ENCODE data around the gene REM2. TPM values are rescaled to one million over a fixed set of nuclear protein-coding genes. Genes with fewer than 3 reads are reported as not detected.
"Not testable (repeated sequence)": the region's sequence is repeated elsewhere in the genome, so short reads cannot be mapped to it uniquely, and the experiment has no call there.

Gene REM2
- total RNA-seq, 1 experiment from 2014 or later, result 0.18 TPM

GRCh38 chr14:22910916-22911315 lies 27.9 kb downstream of the REM2 start:
- H3K9me2 ChIP-seq (replicated peaks; ENCODE audit: low read length), result no peaks in the 10 kb centered on the region
- H3K27me3 ChIP-seq (ENCODE audit: low read length), result no peaks in the 10 kb centered on the region
- DNase-seq, result no peak
- no peak for ATAC-seq
- intact Hi-C loops (cut with micrococcal nuclease), result no loop called here
- H3K4me3 ChIP-seq (ENCODE audit: low read length), result no peak overlapping the region
- no peaks in the 10 kb centered on the region for H3K9me3 ChIP-seq (ENCODE audit: low read length)
- no TSS peak for BruUV-seq (replicated peaks)
- H3K9ac ChIP-seq (ENCODE audit: low read length), result no peak overlapping the region
- no peak overlapping the region for H3K4me2 ChIP-seq (ENCODE audit: low read length)
- POLR2A ChIA-PET (ENCODE audit: unreplicated experiment), result no interaction called here
- H2AFZ ChIP-seq (ENCODE audit: low read length), result no peak overlapping the region
- H3K4me1 ChIP-seq (ENCODE audit: insufficient read depth, low read length), result no peaks in the 10 kb centered on the region
- CTCF ChIA-PET, result interaction anchor here (0.6 kb wide), 1 partner anchor 48 kb away, joined by 3 read pairs; no protein-coding TSS in a partner anchor
- no peak overlapping the region for H3K27ac ChIP-seq (ENCODE audit: low read length)
- no peaks in the 10 kb centered on the region for H4K20me1 ChIP-seq (ENCODE audit: low read length)
- TF ChIP-seq EZH2 (IDR thresholded peaks at IDR 0.05; ENCODE audit: low read length, unreplicated experiment), result no peak
- no peak for TF ChIP-seq CTCF (conservative IDR thresholded peaks at IDR 0.05; ENCODE audit: low read depth, low read length)
- TF ChIP-seq EZH2phosphoT487 (IDR thresholded peaks at IDR 0.05; ENCODE audit: borderline replicate concordance, low read length), result no peak
- H3K36me3 ChIP-seq (ENCODE audit: low read depth, low read length), result peaks cover 16% of the 10 kb centered on the region
- H3F3A ChIP-seq (ENCODE audit: low read length, unreplicated experiment), result no peaks in the 10 kb centered on the region
- peaks cover 44% of the 10 kb centered on the region for H3K79me2 ChIP-seq (ENCODE audit: low read length)

GRCh38 chr14:22914836-22915235 lies 31.8 kb downstream of the REM2 start:
- POLR2A ChIA-PET (ENCODE audit: unreplicated experiment); H3K9me2 ChIP-seq (replicated peaks; ENCODE audit: low read length); ATAC-seq; intact Hi-C loops (cut with micrococcal nuclease); H3K9ac ChIP-seq (ENCODE audit: low read length); H3K9me3 ChIP-seq (ENCODE audit: low read length); CTCF ChIA-PET; BruUV-seq (replicated peaks); H3K27ac ChIP-seq (ENCODE audit: low read length); H4K20me1 ChIP-seq (ENCODE audit: low read length); H3F3A ChIP-seq (ENCODE audit: low read length, unreplicated experiment); DNase-seq; H3K4me2 ChIP-seq (ENCODE audit: low read length); H3K27me3 ChIP-seq (ENCODE audit: low read length); H3K36me3 ChIP-seq (ENCODE audit: low read depth, low read length); H2AFZ ChIP-seq (ENCODE audit: low read length); H3K4me3 ChIP-seq (ENCODE audit: low read length): not testable (repeated sequence)
- H3K4me1 ChIP-seq (ENCODE audit: insufficient read depth, low read length), result peaks cover 19% of the 10 kb centered on the region
- peaks cover 73% of the 10 kb centered on the region for H3K79me2 ChIP-seq (ENCODE audit: low read length)

GRCh38 chr14:22915886-22916521 lies 33.0 kb downstream of the REM2 start:
- Histone ChIP-seq H4K20me1 (ENCODE audit: low read length) (no peaks in the 10 kb centered on the region), H3K9me3 (ENCODE audit: low read length) (no peaks in the 10 kb centered on the region), H2AFZ (ENCODE audit: low read length) (no peak overlapping the region), H3K27ac (ENCODE audit: low read length) (no peak overlapping the region), H3F3A (ENCODE audit: low read length, unreplicated experiment) (no peaks in the 10 kb centered on the region), H3K36me3 (ENCODE audit: low read depth, low read length) (peaks cover 20% of the 10 kb centered on the region), H3K9ac (ENCODE audit: low read length) (no peak overlapping the region), H3K4me2 (ENCODE audit: low read length) (no peak overlapping the region), H3K4me1 (ENCODE audit: insufficient read depth, low read length) (peaks cover 20% of the 10 kb centered on the region), H3K9me2 (replicated peaks; ENCODE audit: low read length) (no peaks in the 10 kb centered on the region), H3K79me2 (ENCODE audit: low read length) (peaks cover 70% of the 10 kb centered on the region), H3K27me3 (ENCODE audit: low read length) (no peaks in the 10 kb centered on the region), H3K4me3 (ENCODE audit: low read length) (no peak overlapping the region)
- intact Hi-C loops (cut with micrococcal nuclease), result no loop called here
- ChIA-PET CTCF (no interaction called here), POLR2A (ENCODE audit: unreplicated experiment) (interaction anchor here (0.7 kb wide), 2 partner anchors 81 to 366 kb away, joined by 18 to 21 read pairs; no protein-coding TSS in a partner anchor)
- ATAC-seq (no peak), DNase-seq (no peak)
- no TSS peak for BruUV-seq (replicated peaks)
- TF ChIP-seq EZH2 (IDR thresholded peaks at IDR 0.05; ENCODE audit: low read length, unreplicated experiment) (no peak), CTCF (conservative IDR thresholded peaks at IDR 0.05; ENCODE audit: low read depth, low read length) (no peak), EZH2phosphoT487 (IDR thresholded peaks at IDR 0.05; ENCODE audit: borderline replicate concordance, low read length) (no peak)
